HK-2 (cell line): Measurements from ENCODE around the gene LHX8.
"Not testable (repeated sequence)": the region's sequence is repeated elsewhere in the genome, so short reads cannot be mapped to it uniquely, and the experiment has no call there.

Source experiments
- DNase-seq: peaks from one replicate; pipeline ENCODE4 v3.0.0-alpha.2; 2018; ENCODE audit not compliant: unreplicated experiment

Gene LHX8

GRCh38 chr1:75133750-75134646, at the start of gene LHX8:
TSS of gene LHX8 (plus strand) at chr1:75134388. CDS start at chr1:75136615, 2,227 bp downstream.
- DNase-seq: no peak

- no peak for DNase-seq
Measured at GRCh38 chr1:75085931-75086330, 48.3 kb upstream of the LHX8 start.

GRCh38 chr1:75087278-75087677, 46.9 kb upstream of the LHX8 start:
- no peak for DNase-seq

- no peak for DNase-seq
Measured at GRCh38 chr1:75092141-75092540, 42.0 kb upstream of the LHX8 start.

GRCh38 chr1:75097654-75098053, 36.5 kb upstream of the LHX8 start:
- DNase-seq: no peak

GRCh38 chr1:75099581-75099980, 34.6 kb upstream of the LHX8 start:
- no peak for DNase-seq

- no peak for DNase-seq
Measured at GRCh38 chr1:75100481-75101092, 33.6 kb upstream of the LHX8 start.

- DNase-seq: not testable (repeated sequence)
Measured at GRCh38 chr1:75112362-75112951, 21.7 kb upstream of the LHX8 start.

GRCh38 chr1:75115654-75116053, 18.5 kb upstream of the LHX8 start:
- no peak for DNase-seq

- no peak for DNase-seq
Measured at GRCh38 chr1:75123756-75124155, 10.4 kb upstream of the LHX8 start.

- DNase-seq: no peak
Measured at GRCh38 chr1:75124510-75124909, 9.7 kb upstream of the LHX8 start.

- DNase-seq: no peak
Measured at GRCh38 chr1:75125161-75125726, 8.9 kb upstream of the LHX8 start.

- no peak for DNase-seq
Measured at GRCh38 chr1:75126611-75127101, 7.5 kb upstream of the LHX8 start.

- no peak for DNase-seq
Measured at GRCh38 chr1:75127916-75128717, 6.1 kb upstream of the LHX8 start.

GRCh38 chr1:75129660-75129982, 4.6 kb upstream of the LHX8 start:
- DNase-seq: no peak

- DNase-seq: no peak
Measured at GRCh38 chr1:75129983-75130789, 4.0 kb upstream of the LHX8 start.

GRCh38 chr1:75130865-75131564, 3.2 kb upstream of the LHX8 start:
- no peak for DNase-seq

GRCh38 chr1:75131565-75132241, 2.5 kb upstream of the LHX8 start:
- no peak for DNase-seq

GRCh38 chr1:75132242-75132811, 1.9 kb upstream of the LHX8 start:
- no peak for DNase-seq
